PC-3 (cell line): ENCODE data around the gene SLC25A28.

Source experiments
- EZH2 ChIP-seq: fragments of 300-600 bp; sonication (generic); IDR thresholded peaks from one replicate; pipeline ENCODE4 v1.6.1; 2017; ENCODE audit warnings: antibody characterized with exemption, mild to moderate bottlenecking, low read length; ENCODE audit not compliant: unreplicated experiment
- EZH2phosphoT487 ChIP-seq: fragments of 300-600 bp; sonication (generic); IDR thresholded peaks from 2 replicates; pipeline ENCODE4 v1.6.1; 2018; ENCODE audit warnings: mild to moderate bottlenecking, antibody characterized with exemption, low read length, borderline replicate concordance
- TF ChIP-seq, protein P1 (sequence below): fragments of 300-600 bp; sonication (generic); conservative IDR thresholded peaks from 2 replicates; pipeline ENCODE4 v1.5.1; 2017; ENCODE audit warnings: antibody characterized with exemption, low read depth, mild to moderate bottlenecking, low read length

- TF ChIP-seq, protein P1, sequence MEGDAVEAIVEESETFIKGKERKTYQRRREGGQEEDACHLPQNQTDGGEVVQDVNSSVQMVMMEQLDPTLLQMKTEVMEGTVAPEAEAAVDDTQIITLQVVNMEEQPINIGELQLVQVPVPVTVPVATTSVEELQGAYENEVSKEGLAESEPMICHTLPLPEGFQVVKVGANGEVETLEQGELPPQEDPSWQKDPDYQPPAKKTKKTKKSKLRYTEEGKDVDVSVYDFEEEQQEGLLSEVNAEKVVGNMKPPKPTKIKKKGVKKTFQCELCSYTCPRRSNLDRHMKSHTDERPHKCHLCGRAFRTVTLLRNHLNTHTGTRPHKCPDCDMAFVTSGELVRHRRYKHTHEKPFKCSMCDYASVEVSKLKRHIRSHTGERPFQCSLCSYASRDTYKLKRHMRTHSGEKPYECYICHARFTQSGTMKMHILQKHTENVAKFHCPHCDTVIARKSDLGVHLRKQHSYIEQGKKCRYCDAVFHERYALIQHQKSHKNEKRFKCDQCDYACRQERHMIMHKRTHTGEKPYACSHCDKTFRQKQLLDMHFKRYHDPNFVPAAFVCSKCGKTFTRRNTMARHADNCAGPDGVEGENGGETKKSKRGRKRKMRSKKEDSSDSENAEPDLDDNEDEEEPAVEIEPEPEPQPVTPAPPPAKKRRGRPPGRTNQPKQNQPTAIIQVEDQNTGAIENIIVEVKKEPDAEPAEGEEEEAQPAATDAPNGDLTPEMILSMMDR: no peak
- no peak for TF ChIP-seq EZH2
- TF ChIP-seq EZH2phosphoT487: no peak
Measured at GRCh38 chr10:99623919-99624318, 3.7 kb upstream of the SLC25A28 start.
